Lower lobe of right lung (tissue), 2 donors: Measurements from ENCODE around the gene SERPINA3. TPM values are rescaled to one million over a fixed set of nuclear protein-coding genes. Genes with fewer than 3 reads are reported as not detected.
"Not testable (repeated sequence)": the region's sequence is repeated elsewhere in the genome, so short reads cannot be mapped to it uniquely, and the experiment has no call there.

Experiments used
- ATAC-seq, 2 donors: fragments of 200-7000 bp; cut with Tn5 transposase; one replicate each; pipeline ENCODE4 v1.9.1; 2020 to 2022; ENCODE audit warnings: mild to moderate bottlenecking in 2 of 2, moderate library complexity in 2 of 2
- DNase-seq: peaks from one replicate; pipeline ENCODE4 v3.0.0-alpha.2; 2020
- H3K27ac ChIP-seq: fragments of 200-600 bp; one replicate; pipeline ENCODE4 v1.8.0; 2022
- H3K27me3 ChIP-seq: fragments of 200-600 bp; one replicate; pipeline ENCODE4 v1.8.0; 2022; ENCODE audit warnings: low read depth
- H3K36me3 ChIP-seq: fragments of 200-600 bp; one replicate; pipeline ENCODE4 v1.8.0; 2022; ENCODE audit warnings: mild to moderate bottlenecking
- H3K4me1 ChIP-seq: fragments of 200-600 bp; one replicate; pipeline ENCODE4 v1.8.0; 2022
- H3K4me3 ChIP-seq: fragments of 200-600 bp; one replicate; pipeline ENCODE4 v1.8.0; 2022; ENCODE audit warnings: mild to moderate bottlenecking
- H3K9me3 ChIP-seq: fragments of 200-600 bp; one replicate; pipeline ENCODE4 v1.8.0; 2022
- CTCF ChIP-seq: fragments of 200-600 bp; IDR thresholded peaks from one replicate; pipeline ENCODE4 v1.8.0; 2022; ENCODE audit warnings: antibody characterized with exemption, mild to moderate bottlenecking
- intact Hi-C: fragments of 100-400 bp; cut with DNase I; formaldehyde crosslinking; loops from one replicate; pipeline ENCODE4 v1.11.0; 2022
- total RNA-seq: library from RNA; stranded (reverse); fragmentation: NEBNext Ultra II Directional; extraction: Animal tissue kit (Norgen Biotek cat#: 25700); gene quantifications from one replicate; pipeline ENCODE4 v1.2.1, GENCODE V29; 2021
- donor health status: DM: no; HTN: yes; CAD: no; lungs with severe emphysema.

Gene SERPINA3
- total RNA-seq, 1 donor from 2014 or later = 74.6 TPM

GRCh38 chr14:94602722-94603121 is 9.5 kb upstream of the SERPINA3 start:
- H3K4me3 ChIP-seq = no peak overlapping the region
- intact Hi-C loops = no loop called here
- no peak for TF ChIP-seq CTCF
- no peaks in the 10 kb centered on the region for H3K27me3 ChIP-seq
- no peaks in the 10 kb centered on the region for H3K9me3 ChIP-seq
- ATAC-seq = no peak
- H3K36me3 ChIP-seq = no peaks in the 10 kb centered on the region
- H3K4me1 ChIP-seq = peaks cover 14% of the 10 kb centered on the region
- no peak overlapping the region for H3K27ac ChIP-seq
- no peak for DNase-seq

GRCh38 chr14:94605361-94605760 is 6.8 kb upstream of the SERPINA3 start:
- H3K4me3 ChIP-seq = no peak overlapping the region
- H3K27ac ChIP-seq = no peak overlapping the region
- ATAC-seq (no peak), DNase-seq (no peak)
- H3K9me3 ChIP-seq = no peaks in the 10 kb centered on the region
- no peaks in the 10 kb centered on the region for H3K27me3 ChIP-seq
- H3K4me1 ChIP-seq = no peaks in the 10 kb centered on the region
- intact Hi-C loops = no loop called here
- no peak for TF ChIP-seq CTCF
- H3K36me3 ChIP-seq = no peaks in the 10 kb centered on the region

- H3K9me3 ChIP-seq, H3K4me3 ChIP-seq, DNase-seq, intact Hi-C loops, ATAC-seq, H3K27me3 ChIP-seq, H3K27ac ChIP-seq, H3K36me3 ChIP-seq, H3K4me1 ChIP-seq: not testable (repeated sequence)
Observed at GRCh38 chr14:94608966-94609365, 3.2 kb upstream of the SERPINA3 start.

- Histone ChIP-seq H3K4me1 (no peaks in the 10 kb centered on the region), H3K27me3 (no peaks in the 10 kb centered on the region), H3K9me3 (no peaks in the 10 kb centered on the region), H3K36me3 (no peaks in the 10 kb centered on the region), H3K4me3 (no peak overlapping the region), H3K27ac (no peak overlapping the region)
- ATAC-seq (no peak), DNase-seq (no peak)
- intact Hi-C loops = no loop called here
- TF ChIP-seq CTCF = no peak
Observed at GRCh38 chr14:94611179-94611578, 1.0 kb upstream of the SERPINA3 start.

GRCh38 chr14:94612580-94613554 is 676 bp downstream of the SERPINA3 start:
- no peak overlapping the region for H3K27ac ChIP-seq
- intact Hi-C loops = no loop called here
- H3K27me3 ChIP-seq = no peaks in the 10 kb centered on the region
- H3K4me1 ChIP-seq = no peaks in the 10 kb centered on the region
- DNase-seq = no peak
- H3K36me3 ChIP-seq = no peaks in the 10 kb centered on the region
- no peak for TF ChIP-seq CTCF
- peaks cover 4% of the 10 kb centered on the region for H3K9me3 ChIP-seq
- H3K4me3 ChIP-seq = peak overlapping the region; percentile 27
- ATAC-seq = peak; percentile 29 to 31
